Tibial artery (tissue), 4 donors: ENCODE results near the gene PRPF38A.
A peak's percentile ranks its signal among the peaks of the same experiment; 100 is the strongest.
"Not testable (repeated sequence)": the region's sequence is repeated elsewhere in the genome, so short reads cannot be mapped to it uniquely, and the experiment has no call there.

Source experiments
- DNase-seq, 2 donors: peaks; one replicate each; pipeline ENCODE4 v3.0.0-alpha.2; 2019
- H3K27ac ChIP-seq, 2 donors: fragments of 200-600 bp; sonication (generic) in 1 of 2; 1 replicate in 1 of 2; 2 replicates in 1 of 2; pipeline ENCODE4 v1.5.1; 2018 to 2019; ENCODE audit warnings: mild to moderate bottlenecking in 1 of 2
- H3K27me3 ChIP-seq, 2 donors: fragments of 200-600 bp; sonication (generic) in 1 of 2; one replicate each; pipeline versions ENCODE4 v1.5.1 to v1.6.0; 2016 to 2019
- H3K36me3 ChIP-seq, 3 donors: fragments of 200-600 bp; sonication (generic) in 2 of 3; one replicate each; pipeline ENCODE4 v1.5.1; 2016 to 2019; ENCODE audit warnings: mild to moderate bottlenecking in 2 of 3
- H3K4me1 ChIP-seq, 4 donors: fragments of 200-600 bp; sonication (generic) in 2 of 4; 1 replicate in 3 of 4; 2 replicates in 1 of 4; pipeline ENCODE4 v1.5.1; 2016 to 2019
- H3K4me3 ChIP-seq, 2 donors: fragments of 200-600 bp; sonication (generic) in 1 of 2; 1 replicate in 1 of 2; 2 replicates in 1 of 2; pipeline ENCODE4 v1.5.1; 2018 to 2019; ENCODE audit warnings: mild to moderate bottlenecking in 2 of 2
- H3K9me3 ChIP-seq, 3 donors: fragments of 200-600 bp; sonication (generic) in 1 of 3; one replicate each; pipeline ENCODE4 v1.5.1; 2016 to 2019
- intact Hi-C: fragments of 100-400 bp; cut with DNase I; formaldehyde crosslinking; loops from one replicate; pipeline ENCODE4 v1.15.0; 2023; ENCODE audit warnings: low total_unique reads
- TF ChIP-seq, protein P1 (sequence below), 2 experiments: fragments of 200-600 bp in 1 of 2; fragments of 450-650 bp in 1 of 2; IDR thresholded peaks; one replicate each; pipeline ENCODE4 v1.5.1; 2017 to 2019; ENCODE audit warnings: antibody characterized with exemption in 2 of 2, mild to moderate bottlenecking in 1 of 2, moderate library complexity in 1 of 2

The PRPF38A gene

DNA sequence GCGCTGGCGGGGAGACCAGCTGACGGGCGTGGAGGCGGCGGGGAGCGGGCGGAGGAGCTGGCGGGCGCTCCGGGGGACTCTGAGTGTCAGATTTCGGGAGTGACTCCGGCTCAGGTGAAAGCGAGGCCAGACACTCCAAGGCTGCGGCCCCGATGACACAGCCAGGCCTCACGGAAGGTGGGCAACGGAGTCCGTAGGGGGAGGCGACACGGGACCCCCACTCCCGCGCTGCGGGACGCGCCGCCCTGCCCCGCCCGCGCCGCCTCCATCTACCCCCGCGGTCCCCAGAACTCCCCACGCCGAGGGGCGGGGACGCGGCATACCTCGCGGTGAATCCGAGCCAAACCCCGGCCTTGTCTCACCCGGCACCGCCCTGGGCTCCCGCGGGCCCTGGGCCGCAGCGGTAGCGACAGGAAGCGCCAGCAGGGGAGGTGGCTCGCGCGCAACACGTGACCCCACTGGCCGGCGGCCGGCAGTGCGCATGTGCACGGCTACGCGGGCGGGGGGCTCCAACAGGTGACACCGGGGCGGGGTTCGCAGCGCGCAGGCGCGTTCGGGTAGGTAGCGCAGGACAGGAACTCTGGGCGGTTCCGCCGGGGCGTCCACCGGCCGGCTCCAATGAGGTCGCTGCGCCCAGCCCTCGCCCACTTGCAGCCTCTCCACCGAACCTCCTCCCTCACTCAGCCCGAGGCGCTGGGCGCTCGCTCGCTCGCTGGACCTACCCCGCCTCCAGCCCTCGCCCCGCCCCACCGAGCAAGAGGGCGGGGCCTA, 38.5 kb upstream of the PRPF38A start, which contains the start of gene CC2D1B:
Gene CC2D1B, minus strand, starts transcription at position 460 of the 771 bp plus-strand sequence. CDS start 1,585 bp downstream, outside the sequence.
- TF ChIP-seq, protein P1, sequence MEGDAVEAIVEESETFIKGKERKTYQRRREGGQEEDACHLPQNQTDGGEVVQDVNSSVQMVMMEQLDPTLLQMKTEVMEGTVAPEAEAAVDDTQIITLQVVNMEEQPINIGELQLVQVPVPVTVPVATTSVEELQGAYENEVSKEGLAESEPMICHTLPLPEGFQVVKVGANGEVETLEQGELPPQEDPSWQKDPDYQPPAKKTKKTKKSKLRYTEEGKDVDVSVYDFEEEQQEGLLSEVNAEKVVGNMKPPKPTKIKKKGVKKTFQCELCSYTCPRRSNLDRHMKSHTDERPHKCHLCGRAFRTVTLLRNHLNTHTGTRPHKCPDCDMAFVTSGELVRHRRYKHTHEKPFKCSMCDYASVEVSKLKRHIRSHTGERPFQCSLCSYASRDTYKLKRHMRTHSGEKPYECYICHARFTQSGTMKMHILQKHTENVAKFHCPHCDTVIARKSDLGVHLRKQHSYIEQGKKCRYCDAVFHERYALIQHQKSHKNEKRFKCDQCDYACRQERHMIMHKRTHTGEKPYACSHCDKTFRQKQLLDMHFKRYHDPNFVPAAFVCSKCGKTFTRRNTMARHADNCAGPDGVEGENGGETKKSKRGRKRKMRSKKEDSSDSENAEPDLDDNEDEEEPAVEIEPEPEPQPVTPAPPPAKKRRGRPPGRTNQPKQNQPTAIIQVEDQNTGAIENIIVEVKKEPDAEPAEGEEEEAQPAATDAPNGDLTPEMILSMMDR (IDR thresholded peaks at IDR 0.05): peak; percentile 36 to 41
- Histone ChIP-seq H3K4me1 (peaks cover 0 to 27% (median 16%) of the 10 kb centered on the region in 4 donors), H3K27ac (peak within 1 kb of the TSS; percentile 91 to 96), H3K36me3 (peaks cover 18 to 22% (median 20%) of the 10 kb centered on the region in 3 donors), H3K4me3 (peak within 1 kb of the TSS; percentile 88 to 90), H3K27me3 (no peaks in the 10 kb centered on the region), H3K9me3 (no peaks in the 10 kb centered on the region)
- peak; percentile 97 to 99 for DNase-seq
- intact Hi-C loops: loop anchor here (5.0 to 10.0 kb wide), 3 partner anchors 36 to 319 kb away; partner anchors contain the start of genes BTF3L4, ORC1, PRPF38A and TXNDC12

DNA sequence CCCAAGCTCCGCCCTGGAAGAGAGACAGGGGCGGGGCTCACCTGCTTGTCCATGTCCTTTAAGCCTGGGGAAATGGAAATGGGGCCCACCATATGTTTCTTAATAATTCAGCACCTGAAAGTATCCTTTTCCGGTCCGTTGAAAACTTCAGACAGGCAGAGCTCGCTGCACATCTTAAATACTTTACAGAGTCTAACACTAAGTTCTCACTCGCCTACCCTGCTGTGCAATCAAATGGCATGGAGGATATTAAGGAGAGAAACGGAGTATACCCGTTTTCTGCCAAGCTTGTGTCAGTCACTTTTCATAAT, 37.9 kb upstream of the PRPF38A start:
- intact Hi-C loops: loop anchor here (5.0 to 10.0 kb wide), 3 partner anchors 36 to 318 kb away; partner anchors contain the start of genes BTF3L4, ORC1, PRPF38A and TXNDC12
- peak overlapping the region; percentile 91 to 96 for H3K27ac ChIP-seq

DNA sequence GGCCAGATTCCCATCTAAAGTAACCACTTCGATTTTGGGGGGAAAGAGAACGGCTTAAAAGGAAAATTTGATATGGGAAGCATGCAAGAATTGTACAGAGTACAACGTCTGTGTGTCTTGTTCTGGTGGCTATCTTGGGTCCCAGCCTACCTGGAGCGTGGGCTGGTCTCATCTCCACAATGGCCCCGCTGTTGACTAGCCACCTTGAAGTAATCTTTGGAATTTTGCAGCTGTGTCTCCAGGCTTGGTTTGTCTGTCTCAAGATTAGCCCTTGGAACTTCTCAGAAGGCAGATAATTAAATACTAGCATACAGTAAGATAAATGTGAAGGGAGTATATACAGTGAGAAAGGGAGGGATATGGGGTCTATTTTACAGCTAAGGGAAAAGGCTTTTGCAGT, 37.1 kb upstream of the PRPF38A start:
- H3K36me3 ChIP-seq: peaks cover 4 to 9% (median 6%) of the 10 kb centered on the region in 3 donors
- no peaks in the 10 kb centered on the region for H3K27me3 ChIP-seq
- intact Hi-C loops: loop anchor here (5.0 to 10.0 kb wide), 3 partner anchors 35 to 318 kb away; partner anchors contain the start of genes BTF3L4, ORC1, PRPF38A and TXNDC12
- H3K9me3 ChIP-seq: no peaks in the 10 kb centered on the region
- H3K4me3 ChIP-seq: no peak overlapping the region
- no peak for DNase-seq
- TF ChIP-seq, protein P1 (IDR thresholded peaks at IDR 0.05): no peak
- peaks cover 0 to 27% (median 16%) of the 10 kb centered on the region in 4 donors for H3K4me1 ChIP-seq
- no peak overlapping the region for H3K27ac ChIP-seq

More for the DNA sequence above, 37.9 kb upstream of the PRPF38A start:
- TF ChIP-seq, protein P1 (IDR thresholded peaks at IDR 0.05): no peak
- Histone ChIP-seq H3K9me3 (no peaks in the 10 kb centered on the region), H3K36me3 (peaks cover 12 to 17% (median 14%) of the 10 kb centered on the region in 3 donors), H3K4me1 (peaks cover 0 to 27% (median 16%) of the 10 kb centered on the region in 4 donors), H3K4me3 (peak overlapping the region; percentile 88 to 90), H3K27me3 (no peaks in the 10 kb centered on the region)
- DNase-seq: no peak

DNA sequence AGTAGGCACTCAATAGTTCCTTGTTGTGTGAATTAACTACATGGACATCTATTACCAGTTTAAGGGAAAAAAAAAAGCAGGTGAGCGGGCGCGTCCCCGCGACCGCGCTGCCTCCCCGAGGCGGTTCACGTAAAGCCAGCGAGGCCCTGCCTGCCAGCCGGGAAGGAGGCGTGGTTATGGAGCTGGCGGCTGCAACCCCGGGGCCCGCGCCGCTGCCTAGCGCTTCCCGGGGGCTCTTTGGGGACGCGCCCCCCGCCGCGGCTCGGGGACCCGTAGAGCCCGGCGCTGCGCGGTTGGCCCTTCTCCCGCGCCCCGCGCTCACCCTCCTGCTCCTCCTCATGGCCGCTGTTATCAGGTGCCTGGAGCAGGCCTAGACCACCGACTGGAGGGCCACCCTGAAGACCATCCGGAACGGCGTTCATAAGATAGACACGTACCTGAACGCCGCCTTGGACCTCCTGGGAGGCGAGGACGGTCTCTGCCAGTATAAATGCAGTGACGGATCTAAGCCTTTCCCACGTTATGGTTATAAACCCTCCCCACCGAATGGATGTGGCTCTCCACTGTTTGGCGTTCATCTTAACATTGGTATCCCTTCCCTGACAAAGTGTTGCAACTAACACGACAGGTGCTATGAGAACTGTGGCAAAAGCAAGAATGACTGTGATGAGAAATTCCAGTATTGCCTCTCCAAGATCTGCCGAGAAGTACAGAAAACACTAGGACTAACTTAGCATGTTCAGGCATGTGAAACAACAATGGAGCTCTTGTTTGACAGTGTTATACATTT, 35.8 kb upstream of the PRPF38A start:
- Histone ChIP-seq H3K9me3 (no peaks in the 10 kb centered on the region), H3K4me1 (peaks cover 0 to 27% (median 16%) of the 10 kb centered on the region in 4 donors), H3K4me3 (peak overlapping the region; percentile 43 to 51), H3K27ac (peak overlapping the region in 1 of 2 donors; percentile 40), H3K36me3 (no peaks in the 10 kb centered on the region), H3K27me3 (no peaks in the 10 kb centered on the region)
- TF ChIP-seq, protein P1 (IDR thresholded peaks at IDR 0.05): no peak
- no peak for DNase-seq
- intact Hi-C loops: loop anchor here (5.0 to 10.0 kb wide), 3 partner anchors 34 to 316 kb away; partner anchors contain the start of genes BTF3L4, ORC1, PRPF38A and TXNDC12

DNA sequence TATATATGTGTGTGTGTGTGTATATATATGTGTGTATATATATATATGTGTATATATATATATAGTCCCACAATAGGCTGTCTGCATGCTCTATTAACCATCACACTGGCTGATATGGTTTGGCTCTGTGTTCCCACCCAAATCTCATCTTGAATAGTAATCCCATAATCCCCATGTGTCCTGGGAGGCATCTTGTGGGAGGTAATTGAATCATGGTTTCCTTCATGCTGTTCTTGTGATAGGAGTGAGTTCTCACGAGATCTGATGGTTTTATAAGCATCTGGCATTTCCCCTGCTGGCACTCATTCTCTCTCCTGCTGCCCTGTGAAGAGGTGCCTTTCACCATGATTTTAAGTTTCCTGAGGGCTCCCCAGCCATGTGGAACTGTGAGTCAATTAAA, 34.6 kb upstream of the PRPF38A start:
- not testable (repeated sequence) for H3K9me3 ChIP-seq, H3K27me3 ChIP-seq, H3K27ac ChIP-seq, H3K4me3 ChIP-seq, DNase-seq, H3K36me3 ChIP-seq
- intact Hi-C loops: loop anchor here (5.0 to 10.0 kb wide), 3 partner anchors 32 to 315 kb away; partner anchors contain the start of genes BTF3L4, ORC1, PRPF38A and TXNDC12
- H3K4me1 ChIP-seq: peaks cover 0 to 18% (median 8%) of the 10 kb centered on the region in 4 donors
